Measurements from ENCODE around the gene TMEM167A. TPM values are rescaled to one million over a fixed set of nuclear protein-coding genes. Genes with fewer than 3 reads are reported as not detected.

Gene TMEM167A
- total RNA-seq, 1 experiment from 2014 or later, result 139 TPM

- no peak overlapping the region for H3T11ph ChIP-seq (ENCODE audit: low read length)
- H2BK12ac ChIP-seq (ENCODE audit: insufficient read length, low read depth, low read length), result no peak overlapping the region
- H3K4me1 ChIP-seq (ENCODE audit: insufficient read depth, low read length), result no peaks in the 10 kb centered on the region
- no peak overlapping the region for H3K27ac ChIP-seq (ENCODE audit: insufficient read length, low read depth, low read length)
- no peak overlapping the region for H3K56ac ChIP-seq (ENCODE audit: insufficient read length, low read depth, low read length)
- no peak overlapping the region for H4K91ac ChIP-seq (ENCODE audit: insufficient read length, low read depth, low read length)
- no peak overlapping the region for H2BK20ac ChIP-seq (ENCODE audit: low read depth, low read length, poor library complexity, severe bottlenecking)
- no peaks in the 10 kb centered on the region for H4K20me1 ChIP-seq (ENCODE audit: control insufficient read depth, insufficient read depth, insufficient read length)
- H4K5ac ChIP-seq (ENCODE audit: insufficient read length, low read depth, low read length), result no peak overlapping the region
- H2AK5ac ChIP-seq (ENCODE audit: insufficient read length, low read length), result no peak overlapping the region
- H3K79me1 ChIP-seq (ENCODE audit: insufficient read depth, low read depth, low read length, poor library complexity, severe bottlenecking), result no peaks in the 10 kb centered on the region
- no peak overlapping the region for H3K9ac ChIP-seq (ENCODE audit: extremely low read depth, insufficient read length, low read length)
- TF ChIP-seq CTCF (conservative IDR thresholded peaks at IDR 0.05), result no peak
- peaks cover 4 to 6% of the 10 kb centered on the region in 2 experiments for H3K4me1 Mint-ChIP-seq
- DNase-seq, result no peak
- no peaks in the 10 kb centered on the region for H3K79me2 ChIP-seq (ENCODE audit: insufficient read depth, low read length)
- H3K23ac ChIP-seq (ENCODE audit: insufficient read length, low read depth, low read length), result no peak overlapping the region
- no peak overlapping the region for H3K14ac ChIP-seq (ENCODE audit: insufficient read depth, low read length)
- H3K36me3 Mint-ChIP-seq (ENCODE audit: insufficient read depth in 1 of 3, low read depth in 3 of 3), result no peaks in the 10 kb centered on the region; a peak in 1 of 7 replicates
- no peak overlapping the region for H3K4ac ChIP-seq (ENCODE audit: low read depth, low read length)
- H3K27me3 Mint-ChIP-seq (ENCODE audit: low read depth), result no peaks in the 10 kb centered on the region
- H3K9me3 Mint-ChIP-seq, result no peaks in the 10 kb centered on the region
- H3K27ac Mint-ChIP-seq, result no peak overlapping the region
- H3K27me3 ChIP-seq (ENCODE audit: insufficient read depth, low read length), result no peaks in the 10 kb centered on the region
- no peak overlapping the region for H2BK5ac ChIP-seq (ENCODE audit: insufficient read length, low read length)
- no peaks in the 10 kb centered on the region for H3K23me2 ChIP-seq (ENCODE audit: insufficient read length, low read depth, low read length, poor library complexity, severe bottlenecking)
- no peak overlapping the region for H2BK15ac ChIP-seq (ENCODE audit: low read depth, low read length)
- H4K8ac ChIP-seq (replicated peaks; ENCODE audit: insufficient read length, low read depth, low read length), result no peak overlapping the region
- H3K9me3 ChIP-seq (ENCODE audit: control insufficient read depth, low read depth, low read length), result no peaks in the 10 kb centered on the region
- no peak overlapping the region for H2AFZ ChIP-seq (ENCODE audit: low read length)
- no CpG with 5 or more reads among the region's 2 CpGs for WGBS (ENCODE audit: extremely low coverage, insufficient read length, low lambda C conversion rate)
- no peak overlapping the region for H3K18ac ChIP-seq (ENCODE audit: insufficient read length, low read depth, low read length)
- H3K4me3 Mint-ChIP-seq, result no peak overlapping the region
- no peak overlapping the region for H3K4me2 ChIP-seq (ENCODE audit: insufficient read depth, insufficient read length, low read length)
- H2BK120ac ChIP-seq (ENCODE audit: low read depth, low read length, poor library complexity, severe bottlenecking), result no peak overlapping the region
Observed at GRCh38 chr5:83084336-83084735, 7.1 kb upstream of the TMEM167A start.
